ENCODE measurements around the gene PLEKHS1.

DNA sequence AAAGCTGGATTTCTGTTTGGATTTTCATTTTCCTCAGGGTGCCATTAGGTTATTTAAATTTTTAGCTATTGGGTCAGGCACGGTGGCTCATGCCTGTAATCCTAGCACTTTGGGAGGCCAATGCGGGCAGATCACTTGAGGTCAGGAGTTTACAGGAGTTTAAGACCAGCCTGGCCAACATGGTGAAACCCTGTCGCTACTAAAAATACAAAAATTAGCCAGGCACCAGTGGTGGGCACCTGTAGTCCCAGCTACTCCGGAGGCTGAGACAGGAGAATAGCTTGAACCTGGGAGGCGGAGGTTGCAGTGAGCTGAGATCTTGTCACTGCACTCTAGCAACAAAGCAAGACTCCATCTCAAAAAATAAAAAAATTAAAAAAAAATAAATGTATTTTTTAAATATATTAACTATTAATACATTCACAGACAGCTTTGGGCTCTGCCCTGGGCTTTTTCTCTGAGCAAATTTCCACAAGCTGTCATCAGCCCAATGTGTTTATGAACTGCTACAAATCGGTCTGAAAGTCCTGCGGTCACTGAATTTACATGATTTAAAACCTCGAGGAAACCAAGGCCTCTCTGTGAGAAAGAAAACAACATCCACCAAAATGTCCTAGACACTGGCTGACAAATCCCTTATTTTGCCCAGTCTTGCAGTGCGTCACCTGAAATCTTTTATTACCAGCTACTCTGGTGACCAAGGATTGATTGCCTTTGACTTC lies 19.2 kb upstream of the PLEKHS1 start:
- TF ChIP-seq CTCF (IDR thresholded peaks at IDR 0.05; ENCODE audit: low read depth, low read length, missing input control) (no peak), RAD21 (IDR thresholded peaks at IDR 0.05) (no peak), RXRA (IDR thresholded peaks at IDR 0.05) (no peak)
- TF ChIP-seq, protein P1, sequence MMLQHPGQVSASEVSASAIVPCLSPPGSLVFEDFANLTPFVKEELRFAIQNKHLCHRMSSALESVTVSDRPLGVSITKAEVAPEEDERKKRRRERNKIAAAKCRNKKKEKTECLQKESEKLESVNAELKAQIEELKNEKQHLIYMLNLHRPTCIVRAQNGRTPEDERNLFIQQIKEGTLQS (IDR thresholded peaks at IDR 0.05) = no peak

Data from liver (tissue), 3 donors.